ENCODE results near the gene SP9.

SP9 gene

DNA sequence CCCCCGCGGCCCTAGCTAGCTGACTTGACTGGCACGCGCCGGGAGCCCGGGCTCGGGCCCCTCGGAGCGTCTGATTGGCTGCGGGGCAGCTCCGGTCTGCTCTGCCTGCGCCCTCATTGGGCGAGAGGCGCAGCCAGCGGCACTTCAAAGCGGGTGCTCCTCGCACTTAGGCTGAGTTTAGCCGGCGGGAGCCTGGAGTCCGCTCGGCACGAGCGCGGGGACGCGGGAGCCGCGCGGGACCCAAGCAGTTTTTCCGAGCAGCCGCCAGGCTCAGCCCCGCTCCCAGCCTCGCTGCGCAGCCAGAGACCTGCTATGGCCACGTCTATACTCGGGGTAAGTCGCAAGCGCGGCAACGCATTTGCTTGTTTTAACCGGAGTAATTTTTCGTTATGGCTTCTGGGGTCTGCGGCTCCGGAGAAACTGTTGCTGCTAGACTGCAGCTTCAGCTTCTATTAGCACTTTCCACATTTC, at the start of gene SP9:
TSS of gene SP9 (plus strand) at position 174 of the 471 bp plus-strand sequence. CDS start at position 313, 139 bp downstream.
- no peak for DNase-seq (ENCODE audit: low read depth in 2 of 2)

DNA sequence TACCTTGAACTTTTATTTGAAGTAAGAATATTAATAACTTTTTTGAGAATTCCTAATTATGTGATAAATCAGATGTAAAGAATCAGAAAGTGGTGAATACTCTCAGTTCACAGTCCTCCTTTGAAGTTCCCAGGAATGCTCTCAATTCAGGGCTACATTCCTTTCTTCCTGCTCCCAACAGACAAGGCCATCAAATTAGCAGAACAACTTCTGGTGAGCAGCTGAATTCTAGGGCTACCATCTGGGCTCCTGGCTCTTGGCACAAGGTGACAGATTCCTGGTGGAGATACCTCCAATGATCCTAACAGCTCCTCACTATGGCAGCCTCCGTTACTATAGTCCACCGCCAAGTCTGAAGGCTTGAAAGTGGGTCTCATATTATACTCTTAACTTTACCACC, 48.6 kb upstream of the SP9 start:
- no peak for DNase-seq (ENCODE audit: low read depth in 2 of 2)

DNA sequence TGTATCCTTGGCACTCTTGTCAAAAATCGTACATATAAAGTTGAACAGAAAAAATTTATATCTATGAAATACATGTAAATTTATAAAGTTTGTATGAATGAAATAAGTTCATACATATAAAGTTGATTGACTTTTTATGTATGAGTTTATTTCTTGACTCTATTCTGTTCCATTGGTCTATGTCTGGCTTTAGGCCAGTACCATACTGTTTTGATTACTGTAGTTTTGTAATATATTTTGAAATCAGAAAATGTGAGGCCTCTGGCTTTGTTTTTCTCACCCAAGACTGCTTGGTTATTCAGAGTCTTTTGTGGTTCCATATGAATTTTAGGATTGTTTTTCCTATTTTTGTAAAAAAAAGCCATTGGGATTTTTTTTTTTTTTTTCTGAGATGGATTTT, 41.8 kb upstream of the SP9 start:
- DNase-seq (ENCODE audit: low read depth in 2 of 2) = no peak

DNA sequence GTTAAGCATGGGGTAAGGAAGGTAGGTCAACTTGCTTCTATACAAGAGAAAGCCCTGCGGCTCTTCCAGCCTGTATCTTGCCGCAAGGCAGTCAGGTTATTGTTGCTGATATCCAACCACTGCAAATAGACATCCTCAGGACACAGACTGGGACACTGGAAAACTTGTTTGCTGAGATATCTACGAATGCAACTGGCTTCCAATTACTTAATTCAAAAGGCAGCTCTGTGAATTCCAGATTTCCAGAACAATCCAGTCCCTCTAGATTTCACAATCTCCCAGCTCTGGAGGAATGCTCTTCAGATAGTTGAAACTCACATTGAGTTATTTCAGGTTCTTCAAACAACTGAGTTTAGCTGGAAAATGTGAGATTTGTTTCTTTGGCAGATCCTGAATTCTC, 34.6 kb upstream of the SP9 start:
- DNase-seq (ENCODE audit: low read depth in 2 of 2) = no peak

DNA sequence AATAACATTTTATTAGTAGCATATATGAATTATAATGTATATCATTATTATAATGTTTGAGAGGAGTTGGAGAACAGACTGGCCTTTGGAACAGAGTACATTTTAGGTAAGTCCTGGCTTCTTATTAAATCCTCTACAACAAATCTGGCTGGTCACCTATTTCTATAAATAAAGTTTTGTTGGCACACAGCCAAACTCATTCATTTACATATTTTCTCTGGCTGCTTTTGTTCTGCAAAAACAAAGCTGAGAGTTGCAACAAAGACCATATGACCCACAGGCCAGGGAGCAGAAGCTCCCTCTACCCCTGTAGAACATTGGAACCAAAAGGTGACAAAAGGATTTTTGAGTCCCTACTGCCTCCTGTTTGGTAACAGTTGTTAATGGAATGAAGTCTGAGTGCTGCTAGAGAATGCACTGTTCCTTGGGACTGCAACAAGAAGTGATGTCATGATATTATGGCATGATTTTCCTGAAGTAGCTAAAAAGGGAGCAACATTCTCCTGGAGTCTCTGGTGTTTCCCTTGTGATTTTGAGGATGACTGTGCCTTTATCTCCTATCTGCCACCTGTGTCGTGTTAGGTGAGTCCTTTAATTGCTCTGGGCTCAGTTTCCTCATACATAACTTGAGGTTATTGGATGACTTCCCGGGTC, 22.0 kb upstream of the SP9 start:
- no peak for DNase-seq (ENCODE audit: low read depth in 2 of 2)

DNA sequence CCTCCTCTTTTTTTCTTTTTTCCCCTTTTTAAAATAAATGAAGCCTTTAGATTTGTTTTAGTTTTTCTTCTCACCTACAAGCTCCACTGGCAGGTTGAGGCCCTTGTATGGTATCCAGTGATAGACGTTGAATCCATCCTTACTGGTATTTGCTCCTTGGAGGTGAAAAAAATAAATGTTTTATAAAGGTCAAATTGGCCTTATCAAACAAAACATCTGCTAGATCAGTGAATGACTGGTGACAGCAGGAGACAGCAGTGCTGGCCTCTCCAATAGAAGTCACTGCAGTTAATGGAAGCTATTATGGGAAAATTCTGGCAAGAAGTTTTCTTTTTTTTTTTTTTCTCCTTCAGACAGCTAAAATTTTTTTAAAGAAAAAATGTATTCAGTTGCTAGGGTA, 12.6 kb upstream of the SP9 start:
- DNase-seq (ENCODE audit: low read depth in 2 of 2) = no peak

DNA sequence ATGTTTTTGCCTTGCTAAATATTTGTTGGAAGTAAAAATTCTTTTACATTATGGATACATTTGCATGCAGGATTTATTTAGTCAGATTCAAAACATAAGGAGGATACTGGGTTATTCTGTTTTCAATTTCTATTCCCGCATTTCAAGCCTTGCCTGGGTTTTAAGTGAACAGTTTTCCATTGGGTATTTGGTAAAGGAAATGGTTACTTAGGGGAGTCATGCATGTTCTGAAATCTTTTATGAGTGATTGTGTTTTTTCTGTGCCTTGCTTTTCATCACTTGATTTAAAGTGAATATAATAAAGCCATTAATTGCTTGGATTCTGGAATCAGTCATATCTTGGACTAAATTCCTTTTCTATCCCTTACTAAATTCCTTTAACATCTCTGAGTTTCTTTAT, 12.0 kb upstream of the SP9 start:
- DNase-seq (ENCODE audit: low read depth in 2 of 2) = no peak

DNA sequence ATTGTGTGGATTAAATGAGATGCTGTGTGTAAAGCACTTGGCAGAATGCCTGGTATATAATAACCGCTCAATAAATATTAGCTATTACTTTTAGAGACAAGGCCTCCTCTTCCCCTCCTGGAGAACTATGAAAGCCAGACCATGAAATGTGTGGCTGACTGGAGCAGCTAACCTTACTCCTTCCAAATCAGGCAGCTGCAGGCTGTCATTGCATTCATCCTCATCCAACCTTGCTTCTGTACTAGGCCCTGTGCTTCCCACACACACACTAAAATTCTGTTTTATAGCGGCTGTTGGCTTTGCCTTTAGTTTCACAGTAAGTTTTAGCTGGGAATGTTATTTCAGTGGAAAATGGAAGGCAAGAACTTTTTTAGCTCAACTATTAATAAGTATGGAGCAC, 10.2 kb upstream of the SP9 start:
- DNase-seq (ENCODE audit: low read depth in 2 of 2) = no peak

DNA sequence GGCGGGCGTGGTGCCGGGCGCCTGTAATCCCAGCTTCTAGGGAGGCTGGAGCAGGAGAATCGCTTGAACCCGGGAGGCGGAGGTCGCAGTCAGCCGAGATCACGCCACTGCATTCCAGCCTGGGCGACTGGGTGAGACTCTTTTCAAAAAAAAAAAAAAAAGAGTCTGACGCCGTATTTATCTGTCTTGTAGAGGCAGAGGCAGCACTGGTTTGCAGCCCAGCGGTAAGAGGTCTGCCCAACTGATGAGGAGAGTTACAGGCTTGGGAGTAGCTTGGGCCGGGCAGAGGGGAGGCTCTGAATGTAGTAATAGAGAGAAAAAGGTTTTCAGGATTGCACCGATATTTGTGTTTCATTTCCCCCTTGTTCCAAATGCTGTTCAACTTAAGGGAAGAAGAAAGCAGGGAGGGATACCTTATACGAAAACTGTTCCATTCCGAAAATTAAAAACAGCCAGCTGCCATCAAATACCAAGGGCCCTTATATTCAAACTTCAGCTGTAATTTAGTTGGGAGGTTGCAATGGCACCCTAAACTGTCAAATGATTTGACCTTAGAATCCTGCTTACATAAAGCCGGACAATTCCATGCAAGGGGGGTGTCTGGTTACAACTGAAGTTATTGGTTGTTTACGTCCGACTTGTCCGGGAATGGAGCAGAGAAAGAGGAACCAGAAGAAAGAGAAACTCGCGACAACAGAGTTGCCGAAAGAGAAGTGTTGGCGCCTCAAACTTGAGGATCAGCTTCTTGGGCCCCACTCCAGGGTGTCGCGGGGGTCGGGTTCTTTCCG, 9.2 kb upstream of the SP9 start:
- no peak for DNase-seq (ENCODE audit: low read depth in 2 of 2)

DNA sequence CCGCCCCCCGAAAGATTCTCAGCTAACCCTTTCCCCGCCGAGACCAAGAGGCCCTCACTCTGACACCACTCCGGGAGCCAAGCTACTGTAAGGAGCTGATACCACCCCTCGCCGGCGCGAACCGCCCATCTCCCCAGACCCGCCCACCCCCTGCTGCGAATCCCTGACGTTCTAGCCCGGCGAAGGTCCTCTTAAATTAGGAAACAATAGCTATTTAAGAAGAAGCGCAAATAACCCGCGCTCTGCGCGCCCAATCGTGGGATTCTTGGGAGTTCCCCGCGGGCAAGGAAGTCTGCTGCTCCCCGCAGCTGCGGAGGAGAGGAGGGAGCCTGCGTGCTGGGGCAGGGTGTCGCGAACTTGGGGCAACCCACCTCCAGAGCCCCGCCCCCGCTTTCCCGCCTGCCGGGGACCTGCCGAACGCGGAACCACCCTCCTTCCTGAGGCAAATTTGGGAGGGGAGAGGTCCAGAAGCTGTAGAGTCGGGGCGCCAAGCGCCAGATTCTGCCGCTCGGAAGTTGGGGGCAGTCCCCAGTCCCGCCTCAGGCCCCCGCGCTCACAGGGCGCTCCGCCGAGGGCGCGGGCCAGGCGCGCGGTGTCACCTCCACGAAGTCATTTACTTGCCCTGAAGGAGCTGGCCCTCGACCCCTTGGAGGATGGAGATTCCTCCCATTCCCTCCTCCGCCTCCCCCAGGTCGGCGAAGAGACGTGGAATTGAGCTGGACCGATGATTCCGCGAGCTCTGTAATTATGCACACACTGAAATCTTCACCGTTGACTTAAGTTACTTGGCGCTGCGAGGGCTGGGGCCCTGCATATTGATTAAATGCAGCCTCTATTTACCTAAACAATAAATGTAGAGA, 8.4 kb upstream of the SP9 start:
- no peak for DNase-seq (ENCODE audit: low read depth in 2 of 2)

DNA sequence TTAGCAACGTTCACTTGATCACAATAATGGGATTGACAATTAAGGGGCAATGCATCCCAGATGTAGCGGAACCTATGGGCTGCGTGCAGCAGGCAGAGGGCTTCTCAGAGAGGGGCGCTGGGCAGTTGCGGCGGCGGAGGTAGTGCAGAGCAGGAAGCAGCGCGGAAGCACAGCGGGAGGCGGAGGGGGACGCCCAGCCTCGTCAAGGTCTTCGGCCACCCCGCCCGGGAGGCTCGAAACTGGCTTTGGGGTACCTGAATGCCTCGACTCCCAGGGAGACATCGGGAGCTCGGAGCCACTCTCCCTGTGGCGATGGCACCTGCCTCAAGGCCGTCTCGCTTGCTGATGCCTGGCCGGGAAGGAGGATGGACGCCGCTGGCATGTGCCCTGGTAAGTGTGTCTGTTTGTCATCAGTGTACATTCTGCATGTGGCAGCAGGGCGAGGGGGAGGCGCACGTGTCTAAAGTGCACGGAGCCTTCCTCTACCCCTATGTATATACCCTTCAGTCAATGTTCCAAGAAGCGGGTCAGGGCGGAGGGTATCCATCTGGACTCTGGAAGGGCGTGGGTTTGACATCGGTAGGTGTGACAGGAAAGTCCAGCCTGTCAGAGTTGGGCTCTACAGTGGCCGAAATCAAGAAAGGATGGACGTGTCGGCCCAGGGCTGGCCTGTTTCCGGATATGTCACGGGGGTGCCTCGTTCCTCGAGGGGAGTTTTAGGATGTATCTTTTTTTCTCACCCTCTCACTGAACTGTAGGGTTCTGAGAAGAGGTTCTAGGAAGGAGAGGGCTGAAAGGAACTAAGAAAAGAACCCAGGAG, 7.5 kb upstream of the SP9 start:
- no peak for DNase-seq (ENCODE audit: low read depth in 2 of 2)

DNA sequence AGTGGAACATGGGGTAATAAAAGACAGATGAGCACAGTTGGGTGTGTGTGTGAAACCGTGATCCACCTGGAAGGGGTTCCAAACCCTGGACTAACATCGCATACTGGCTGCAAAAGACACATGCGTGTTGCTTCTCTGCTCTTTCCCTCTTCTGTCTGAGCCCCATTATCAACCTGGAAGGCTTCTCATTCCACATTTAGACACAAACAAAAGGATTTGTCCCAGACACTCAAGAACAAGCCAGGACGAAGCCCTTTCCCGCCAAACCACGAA, 7.0 kb upstream of the SP9 start:
- no peak for DNase-seq (ENCODE audit: low read depth in 2 of 2)

DNA sequence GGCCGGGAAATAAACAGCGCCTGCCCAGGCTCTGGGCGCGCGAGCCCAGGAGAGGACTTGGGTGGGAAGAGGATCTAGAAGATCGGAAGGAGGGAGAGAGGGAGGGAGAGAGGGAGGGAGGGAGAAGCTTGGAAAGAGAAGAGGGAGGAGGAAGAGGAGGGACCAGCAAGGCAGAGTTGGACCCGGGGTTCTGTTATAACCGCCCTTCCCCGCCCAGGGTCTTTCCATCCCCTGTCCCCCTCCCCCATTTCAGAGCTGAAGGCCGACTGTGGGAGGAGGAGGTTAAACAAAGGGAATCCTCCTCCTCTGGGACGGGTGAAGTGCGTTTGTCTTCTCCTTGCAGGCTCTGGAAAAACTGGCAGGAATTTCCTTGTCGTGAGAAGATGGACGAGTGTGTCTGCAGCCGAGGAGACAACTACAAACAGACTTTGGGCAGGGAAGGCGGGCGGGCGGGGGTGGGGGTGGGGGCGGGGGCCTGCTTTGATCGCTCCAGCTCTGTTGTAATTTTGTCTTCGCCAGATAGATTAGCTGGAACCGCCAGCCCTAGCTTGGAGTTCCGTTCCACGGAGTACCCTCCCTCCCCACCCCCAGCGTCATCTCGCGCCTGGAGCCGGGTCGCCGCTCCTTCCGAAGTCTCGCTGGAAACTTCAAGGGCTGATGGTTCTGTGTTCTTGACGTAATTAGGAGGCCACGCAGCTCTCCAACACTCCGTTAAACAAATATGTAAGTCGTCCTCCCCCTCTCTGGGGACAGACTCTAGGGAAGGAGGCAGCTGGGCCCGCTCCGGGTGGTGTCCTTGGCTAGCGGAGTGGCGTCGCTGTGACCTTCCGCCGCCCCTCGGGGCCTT, 6.4 kb upstream of the SP9 start:
- DNase-seq (ENCODE audit: low read depth in 2 of 2) = no peak

DNA sequence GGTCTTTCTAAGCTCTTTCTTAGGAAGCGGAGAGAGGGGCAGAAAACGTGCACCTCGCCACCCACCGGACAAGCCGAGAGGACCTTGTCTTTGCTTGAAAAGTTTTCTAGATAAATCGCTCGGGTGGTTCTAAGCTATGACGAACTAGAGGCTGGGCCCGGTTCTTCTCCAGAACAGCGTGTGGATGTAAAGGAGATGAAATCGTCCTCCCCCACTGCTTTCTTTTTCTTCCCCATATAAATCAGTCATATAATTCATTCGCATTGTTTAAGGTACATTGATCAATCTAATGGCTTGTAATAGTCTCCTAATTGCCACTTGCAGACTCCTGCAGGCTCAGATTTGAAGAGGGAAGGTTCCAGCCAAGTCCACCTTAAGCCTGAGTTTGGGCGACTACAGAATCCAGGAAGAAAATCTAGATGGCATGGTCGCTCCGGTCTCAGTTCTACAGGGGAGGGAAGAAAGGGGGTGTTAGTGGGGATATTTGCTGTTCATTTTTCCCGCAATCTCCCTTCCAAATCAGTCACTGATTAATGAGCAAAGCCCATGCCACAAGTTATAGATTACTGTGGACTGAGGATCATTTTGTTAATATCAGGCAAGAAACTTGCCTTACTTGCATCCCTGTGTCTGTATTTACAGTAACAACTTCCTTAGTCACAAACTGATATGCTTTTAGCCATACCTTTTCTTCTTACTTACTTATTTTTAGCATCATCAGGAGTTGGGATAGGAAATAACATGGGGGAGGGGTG, 5.6 kb upstream of the SP9 start:
- DNase-seq (ENCODE audit: low read depth in 2 of 2) = no peak

DNA sequence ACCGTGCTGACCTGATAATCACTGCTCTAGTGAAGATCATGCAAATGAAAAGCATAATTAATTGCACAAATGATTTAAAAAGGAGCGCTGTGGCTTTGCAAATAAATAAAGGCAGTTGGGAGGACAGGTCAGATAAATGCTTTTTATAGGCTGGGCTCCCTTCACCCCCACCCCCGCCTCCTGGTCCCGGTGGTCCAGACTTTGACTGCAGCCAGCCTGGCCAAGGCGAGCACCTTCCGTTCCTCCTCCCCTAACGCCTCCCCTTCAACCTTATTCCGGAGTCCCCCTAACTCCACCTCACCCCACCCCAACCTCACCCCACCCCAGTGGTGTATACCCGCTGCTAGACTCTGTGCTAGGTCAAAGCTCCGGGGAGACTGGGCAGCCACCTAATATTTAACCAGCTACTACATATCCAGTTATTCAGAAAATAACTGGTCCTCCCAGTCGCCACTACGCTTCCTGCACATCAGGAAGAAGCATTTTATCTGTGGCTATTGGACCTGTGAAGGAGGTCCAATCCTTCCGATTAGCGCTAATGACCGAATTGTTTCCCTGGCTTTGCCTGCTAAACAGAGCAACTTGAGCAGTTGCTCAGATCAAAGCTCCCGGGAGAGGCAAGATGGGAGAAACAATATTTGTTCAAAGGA, 3.7 kb upstream of the SP9 start:
- no peak for DNase-seq (ENCODE audit: low read depth in 2 of 2)

DNA sequence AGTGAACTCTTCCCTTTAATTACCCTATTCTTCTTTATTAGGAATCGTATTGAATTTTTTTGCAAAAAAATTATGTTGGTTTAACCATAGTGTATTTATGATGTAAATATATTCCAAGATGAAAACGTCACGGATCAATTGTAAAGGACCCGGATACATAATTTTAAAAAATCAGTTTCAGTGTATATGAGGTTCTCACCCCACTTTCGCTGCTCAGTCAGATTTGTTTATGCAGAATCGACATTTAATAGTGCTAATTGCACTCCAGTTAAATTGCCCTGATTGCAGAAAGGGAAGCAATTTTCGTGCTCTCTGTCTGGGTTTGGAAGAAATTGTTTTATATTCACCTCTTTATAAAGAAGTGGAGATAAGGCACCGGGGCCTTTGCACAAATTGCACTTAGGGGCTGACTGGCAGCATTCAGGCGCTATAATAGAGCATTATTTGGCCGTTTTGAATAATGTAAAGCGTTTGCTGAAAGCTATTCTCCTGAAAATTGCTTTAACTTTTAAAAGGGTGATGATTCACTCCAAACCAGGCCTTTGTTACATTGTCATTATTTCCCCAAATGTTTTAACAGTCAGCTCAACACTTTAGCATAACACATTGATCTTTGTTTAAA, 3.0 kb upstream of the SP9 start:
- DNase-seq (ENCODE audit: low read depth in 2 of 2) = no peak

DNA sequence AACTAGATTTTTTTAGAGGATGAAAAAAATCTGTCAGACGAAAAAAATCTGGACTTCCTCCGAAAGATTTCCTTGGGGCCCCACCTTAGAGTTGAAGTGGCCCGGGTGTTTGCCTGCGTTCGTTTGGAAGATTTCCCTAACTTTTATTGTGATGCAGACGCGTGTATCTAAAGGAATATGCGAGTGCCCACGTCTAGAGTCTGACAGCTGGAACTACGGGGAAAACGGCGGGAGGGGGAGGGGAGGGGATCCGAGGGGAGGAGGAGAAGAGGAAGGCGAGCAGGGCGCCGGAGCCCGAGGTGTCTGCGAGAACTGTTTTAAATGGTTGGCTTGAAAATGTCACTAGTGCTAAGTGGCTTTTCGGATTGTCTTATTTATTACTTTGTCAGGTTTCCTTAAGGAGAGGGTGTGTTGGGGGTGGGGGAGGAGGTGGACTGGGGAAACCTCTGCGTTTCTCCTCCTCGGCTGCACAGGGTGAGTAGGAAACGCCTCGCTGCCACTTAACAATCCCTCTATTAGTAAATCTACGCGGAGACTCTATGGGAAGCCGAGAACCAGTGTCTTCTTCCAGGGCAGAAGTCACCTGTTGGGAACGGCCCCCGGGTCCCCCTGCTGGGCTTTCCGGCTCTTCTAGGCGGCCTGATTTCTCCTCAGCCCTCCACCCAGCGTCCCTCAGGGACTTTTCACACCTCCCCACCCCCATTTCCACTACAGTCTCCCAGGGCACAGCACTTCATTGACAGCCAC, 2.4 kb upstream of the SP9 start:
- no peak for DNase-seq (ENCODE audit: low read depth in 2 of 2)

DNA sequence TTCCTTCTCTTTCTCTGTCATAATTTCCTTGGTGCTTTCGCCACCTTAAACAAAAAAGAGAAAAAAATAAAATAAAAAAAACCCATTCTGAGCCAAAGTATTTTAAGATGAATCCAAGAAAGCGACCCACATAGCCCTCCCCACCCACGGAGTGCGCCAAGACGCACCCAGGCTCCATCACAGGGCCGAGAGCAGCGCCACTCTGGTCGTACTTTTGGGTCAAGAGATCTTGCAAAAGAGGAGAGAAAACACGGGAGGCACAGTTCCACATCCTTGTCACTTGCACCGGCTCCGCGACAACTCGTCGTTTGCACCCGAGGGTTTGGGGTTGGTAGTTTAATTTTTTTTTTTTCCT, 1.8 kb upstream of the SP9 start:
- DNase-seq (ENCODE audit: low read depth in 2 of 2) = no peak
